ENCODE measurements around the gene CDR2.

- TF ChIP-seq CTCF (IDR thresholded peaks at IDR 0.05; ENCODE audit: low read depth, low read length, poor library complexity, severe bottlenecking) (no peak), EZH2phosphoT487 (IDR thresholded peaks at IDR 0.05; ENCODE audit: borderline replicate concordance, low read length) (no peak)
These were observed 36.4 kb downstream of the CDR2 start for GRCh38 chr16:22337849-22338635.
